ENCODE results near the gene AURKAIP1. TPM values are rescaled to one million over a fixed set of nuclear protein-coding genes. Genes with fewer than 3 reads are reported as not detected.
"Not testable (repeated sequence)": the region's sequence is repeated elsewhere in the genome, so short reads cannot be mapped to it uniquely, and the experiment has no call there.

The AURKAIP1 gene
- total RNA-seq, 4 donors from 2014 or later = 98.4 to 152 (median 117) TPM

- no peaks in the 10 kb centered on the region for H3K9me3 ChIP-seq
- intact Hi-C loops (cut with DNase I) = no loop called here
- DNase-seq (ENCODE audit: extremely low spot score) = no peak
- H3K27me3 ChIP-seq = no peaks in the 10 kb centered on the region
- no peak overlapping the region for H3K4me3 ChIP-seq
- TF ChIP-seq POLR2A (IDR thresholded peaks at IDR 0.05; ENCODE audit: low read depth) = no peak
- H3K4me1 ChIP-seq = peaks cover 12 to 29% (median 23%) of the 10 kb centered on the region in 4 donors
- 86% methylated on average over 13 of the region's 13 CpGs for WGBS
- peaks cover 0 to 8% (median 5%) of the 10 kb centered on the region in 4 donors for H3K36me3 ChIP-seq
- no peak overlapping the region for H3K27ac ChIP-seq (replicated peaks in 1 of 4)
Measured at GRCh38 chr1:1411626-1412025, 36.6 kb upstream of the AURKAIP1 start.

GRCh38 chr1:1410238-1410637 lies 35.2 kb upstream of the AURKAIP1 start:
- WGBS = 56% methylated on average over 6 of the region's 8 CpGs
- H3K27ac ChIP-seq (replicated peaks in 1 of 4); H3K4me3 ChIP-seq; H3K9me3 ChIP-seq; intact Hi-C loops (cut with DNase I); DNase-seq (ENCODE audit: extremely low spot score); H3K27me3 ChIP-seq: not testable (repeated sequence)
- H3K36me3 ChIP-seq = peaks cover 4 to 16% (median 14%) of the 10 kb centered on the region in 4 donors
- H3K4me1 ChIP-seq = peaks cover 26 to 43% (median 37%) of the 10 kb centered on the region in 4 donors

- Histone ChIP-seq H3K4me3 (peak overlapping the region; percentile 79 to 98 (median 94)), H3K4me1 (peaks cover 29 to 49% (median 45%) of the 10 kb centered on the region in 4 donors), H3K27me3 (no peaks in the 10 kb centered on the region), H3K36me3 (peaks cover 12 to 40% (median 38%) of the 10 kb centered on the region in 4 donors), H3K27ac (replicated peaks in 1 of 4) (peak overlapping the region; percentile 88 to 92 (median 90)), H3K9me3 (no peaks in the 10 kb centered on the region)
- intact Hi-C loops (cut with DNase I) = no loop called here
- 42% methylated on average over 12 of the region's 41 CpGs for WGBS
- no peak for DNase-seq (ENCODE audit: extremely low spot score)
- TF ChIP-seq POLR2AphosphoS5 (IDR thresholded peaks at IDR 0.05) (no peak), EP300 (IDR thresholded peaks at IDR 0.05) (no peak), CTCF (IDR thresholded peaks at IDR 0.05) (peak in 1 of 3 experiments; percentile 25), POLR2A (IDR thresholded peaks at IDR 0.05; ENCODE audit: low read depth) (no peak)
Measured at GRCh38 chr1:1407636-1408318, 32.8 kb upstream of the AURKAIP1 start.

GRCh38 chr1:1406821-1407635 lies 32.0 kb upstream of the AURKAIP1 start, which contains the start of gene MRPL20:
TSS of gene MRPL20 (minus strand) at chr1:1407293. CDS start at chr1:1407217, 76 bp downstream.
- 0% methylated on average over 33 of the region's 98 CpGs for whole genome bisulfite sequencing
- peak; percentile 99 for DNase-seq (ENCODE audit: extremely low spot score)
- no peaks in the 10 kb centered on the region for H3K9me3 ChIP-seq
- H3K4me1 ChIP-seq = peaks cover 29 to 53% (median 46%) of the 10 kb centered on the region in 4 donors
- peak within 1 kb of the TSS; percentile 79 to 98 (median 94) for H3K4me3 ChIP-seq
- intact Hi-C loops (cut with DNase I) = no loop called here
- no peaks in the 10 kb centered on the region for H3K27me3 ChIP-seq
- peak within 1 kb of the TSS; percentile 88 to 92 (median 90) for H3K27ac ChIP-seq (replicated peaks in 1 of 4)
- H3K36me3 ChIP-seq = peaks cover 16 to 48% (median 46%) of the 10 kb centered on the region in 4 donors
- TF ChIP-seq POLR2AphosphoS5 (IDR thresholded peaks at IDR 0.05) (peak; percentile 92 to 99), POLR2A (IDR thresholded peaks at IDR 0.05; ENCODE audit: low read depth) (peak; percentile 39), CTCF (IDR thresholded peaks at IDR 0.05) (peak in 2 of 3 experiments; percentile 12 to 29), EP300 (IDR thresholded peaks at IDR 0.05) (no peak)

- TF ChIP-seq CTCF (IDR thresholded peaks at IDR 0.05) = no peak
- H3K36me3 ChIP-seq = peaks cover 23 to 55% (median 53%) of the 10 kb centered on the region in 4 donors
- peak overlapping the region; percentile 79 to 98 (median 94) for H3K4me3 ChIP-seq
- no peak for DNase-seq (ENCODE audit: extremely low spot score)
- intact Hi-C loops (cut with DNase I) = no loop called here
- no peaks in the 10 kb centered on the region for H3K27me3 ChIP-seq
- H3K9me3 ChIP-seq = no peaks in the 10 kb centered on the region
- peaks cover 29 to 61% (median 48%) of the 10 kb centered on the region in 4 donors for H3K4me1 ChIP-seq
- 65% methylated on average over 27 of the region's 43 CpGs for WGBS
- H3K27ac ChIP-seq (replicated peaks in 1 of 4) = peak overlapping the region; percentile 88 to 92 (median 90)
Measured at GRCh38 chr1:1406101-1406820, 31.3 kb upstream of the AURKAIP1 start.
